GM21390 (cell line): ENCODE measurements around the gene SPCS3.
"Not testable (repeated sequence)": the region's sequence is repeated elsewhere in the genome, so short reads cannot be mapped to it uniquely, and the experiment has no call there.

ENCODE experiments used
- ATAC-seq: cut with Tn5 transposase; IDR thresholded peaks from one replicate; pipeline ENCODE4 v1.9.1; 2021; ENCODE audit not compliant: unreplicated experiment

Gene SPCS3

GRCh38 chr4:176302283-176303275 lies 17.2 kb upstream of the SPCS3 start:
- ATAC-seq = no peak

GRCh38 chr4:176303938-176304337 lies 15.8 kb upstream of the SPCS3 start:
- no peak for ATAC-seq

GRCh38 chr4:176306837-176307665 lies 12.7 kb upstream of the SPCS3 start:
- ATAC-seq = no peak

GRCh38 chr4:176307666-176307930 lies 12.2 kb upstream of the SPCS3 start:
- ATAC-seq = no peak

GRCh38 chr4:176308441-176308840 lies 11.3 kb upstream of the SPCS3 start:
- peak; percentile 64 for ATAC-seq

- ATAC-seq = peak; percentile 98
These were observed 10.7 kb upstream of the SPCS3 start for GRCh38 chr4:176309046-176309445.

- ATAC-seq = no peak
These were observed 10.0 kb upstream of the SPCS3 start for GRCh38 chr4:176309772-176310171.

GRCh38 chr4:176313596-176314336 lies 6.0 kb upstream of the SPCS3 start:
- ATAC-seq = no peak

GRCh38 chr4:176319151-176319703 lies 539 bp upstream of the SPCS3 start:
- ATAC-seq = no peak

GRCh38 chr4:176320340-176320975 lies 692 bp downstream of the SPCS3 start:
- ATAC-seq = peak; percentile 75

- no peak for ATAC-seq
These were observed 1.2 kb downstream of the SPCS3 start for GRCh38 chr4:176320976-176321361.

GRCh38 chr4:176321589-176321988 lies 1.8 kb downstream of the SPCS3 start:
- no peak for ATAC-seq

- ATAC-seq = no peak
These were observed 3.9 kb downstream of the SPCS3 start for GRCh38 chr4:176323511-176324160.

GRCh38 chr4:176324876-176325275 lies 5.1 kb downstream of the SPCS3 start:
- ATAC-seq = not testable (repeated sequence)

GRCh38 chr4:176333076-176333475 lies 13.3 kb downstream of the SPCS3 start:
- no peak for ATAC-seq

GRCh38 chr4:176334066-176334465 lies 14.3 kb downstream of the SPCS3 start:
- no peak for ATAC-seq

- no peak for ATAC-seq
These were observed 15.7 kb downstream of the SPCS3 start for GRCh38 chr4:176335421-176335820.

- no peak for ATAC-seq
These were observed 20.4 kb downstream of the SPCS3 start for GRCh38 chr4:176339936-176340761.
